K562 (cell line): ENCODE data around the gene PTBP3. TPM values are rescaled to one million over a fixed set of nuclear protein-coding genes. Genes with fewer than 3 reads are reported as not detected.

ENCODE experiments used
- BRF1 ChIP-seq: IDR thresholded peaks from 3 replicates; pipeline ENCODE4 v1.6.1; 2011; ENCODE audit warnings: borderline replicate concordance, mild to moderate bottlenecking; ENCODE audit not compliant: insufficient read length; ENCODE audit errors: extremely low read depth
- PHF21A ChIP-seq: fragments of 450-650 bp; IDR thresholded peaks from 2 replicates; pipeline ENCODE4 v1.6.1; 2017; ENCODE audit warnings: low read depth, borderline replicate concordance
- POLR3A ChIP-seq: IDR thresholded peaks from 2 replicates; pipeline ENCODE4 v1.6.1; 2011; ENCODE audit warnings: borderline replicate concordance, mild to moderate bottlenecking, moderate library complexity; ENCODE audit not compliant: insufficient read length, insufficient read depth; ENCODE audit errors: extremely low read depth
- ZNF212 ChIP-seq: fragments of 450-650 bp; formaldehyde crosslinking; IDR thresholded peaks from 2 replicates; pipeline ENCODE4 v1.4.0; 2020; ENCODE audit warnings: mild to moderate bottlenecking
- polyA plus RNA-seq, 8 experiments: library from polyadenylated mRNA; depleted of rRNA in 4 of 8; stranded (reverse) in 5 of 8; unstranded in 3 of 8; fragments of >200 nt; fragmentation: Nextera tagmentation in 2 of 8; fragmentation: Illumina TruSeq in 1 of 8; extraction: Ambion mirVana in 2 of 8; extraction: Trizol in 1 of 8; gene quantifications; 2 replicates each; pipeline versions ENCODE4 v1.2.1 to v1.2.3, GENCODE V29; 2011 to 2014; ENCODE audit warnings: inconsistent platforms in 1 of 8, missing spikeins in 1 of 8
- total RNA-seq, 7 experiments: library from RNA; depleted of rRNA in 6 of 7; stranded (reverse); fragments of >200 nt in 6 of 7; fragmentation: Illumina TruSeq in 2 of 7; extraction: Trizol in 2 of 7; gene quantifications; 2 replicates each; pipeline versions ENCODE4 v1.2.1 to v1.2.3, GENCODE V29; 2011 to 2021; ENCODE audit warnings: low replicate concordance in 1 of 7
- TF ChIP-seq, protein P1 (sequence below): fragments of 450-650 bp; formaldehyde crosslinking; IDR thresholded peaks from 2 replicates; pipeline ENCODE4 v1.4.0; 2022; ENCODE audit warnings: missing genetic modification characterization
- TF ChIP-seq, protein P2 (sequence below), 2 experiments: fragments of 450-650 bp in 1 of 2; sonication (generic) in 1 of 2; formaldehyde crosslinking in 1 of 2; IDR thresholded peaks; 2 replicates each; pipeline versions ENCODE4 v1.7.1 to v1.9.0; 2016 to 2022; ENCODE audit warnings: inconsistent platforms in 1 of 2, mild to moderate bottlenecking in 1 of 2, missing genetic modification reagents in 1 of 2

Gene PTBP3
- total and polyA plus RNA-seq, 9 of the 15 experiments (the other 6 are each of a cell fraction or from before 2014, with no cell fraction given), result 22.4 to 132 (median 68.0) TPM

DNA sequence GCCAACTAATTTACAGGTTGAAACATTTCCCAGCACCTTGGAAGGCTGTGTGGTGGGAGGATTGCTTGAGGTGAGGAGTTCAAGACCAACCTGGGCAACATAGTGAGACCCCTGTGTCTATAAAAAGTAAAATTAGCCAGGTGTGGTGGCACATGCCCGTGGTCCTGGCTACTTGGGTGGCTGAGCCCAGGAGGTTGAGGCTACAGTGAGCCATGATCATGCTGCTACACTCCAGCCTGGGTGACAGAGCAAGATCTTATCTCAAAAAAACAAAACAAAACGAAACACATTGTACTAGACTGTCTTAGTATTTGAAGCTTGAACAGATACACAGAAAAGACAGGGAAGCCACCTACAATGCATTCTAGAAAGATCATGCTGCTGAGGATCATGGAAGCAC is 43.7 kb upstream of the PTBP3 start (continued):
- TF ChIP-seq, protein P1, sequence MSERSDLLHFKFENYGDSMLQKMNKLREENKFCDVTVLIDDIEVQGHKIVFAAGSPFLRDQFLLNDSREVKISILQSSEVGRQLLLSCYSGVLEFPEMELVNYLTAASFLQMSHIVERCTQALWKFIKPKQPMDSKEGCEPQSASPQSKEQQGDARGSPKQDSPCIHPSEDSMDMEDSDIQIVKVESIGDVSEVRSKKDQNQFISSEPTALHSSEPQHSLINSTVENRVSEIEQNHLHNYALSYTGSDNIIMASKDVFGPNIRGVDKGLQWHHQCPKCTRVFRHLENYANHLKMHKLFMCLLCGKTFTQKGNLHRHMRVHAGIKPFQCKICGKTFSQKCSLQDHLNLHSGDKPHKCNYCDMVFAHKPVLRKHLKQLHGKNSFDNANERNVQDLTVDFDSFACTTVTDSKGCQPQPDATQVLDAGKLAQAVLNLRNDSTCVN (CRISPR knock-in tag), result no peak
- TF ChIP-seq, protein P2, sequence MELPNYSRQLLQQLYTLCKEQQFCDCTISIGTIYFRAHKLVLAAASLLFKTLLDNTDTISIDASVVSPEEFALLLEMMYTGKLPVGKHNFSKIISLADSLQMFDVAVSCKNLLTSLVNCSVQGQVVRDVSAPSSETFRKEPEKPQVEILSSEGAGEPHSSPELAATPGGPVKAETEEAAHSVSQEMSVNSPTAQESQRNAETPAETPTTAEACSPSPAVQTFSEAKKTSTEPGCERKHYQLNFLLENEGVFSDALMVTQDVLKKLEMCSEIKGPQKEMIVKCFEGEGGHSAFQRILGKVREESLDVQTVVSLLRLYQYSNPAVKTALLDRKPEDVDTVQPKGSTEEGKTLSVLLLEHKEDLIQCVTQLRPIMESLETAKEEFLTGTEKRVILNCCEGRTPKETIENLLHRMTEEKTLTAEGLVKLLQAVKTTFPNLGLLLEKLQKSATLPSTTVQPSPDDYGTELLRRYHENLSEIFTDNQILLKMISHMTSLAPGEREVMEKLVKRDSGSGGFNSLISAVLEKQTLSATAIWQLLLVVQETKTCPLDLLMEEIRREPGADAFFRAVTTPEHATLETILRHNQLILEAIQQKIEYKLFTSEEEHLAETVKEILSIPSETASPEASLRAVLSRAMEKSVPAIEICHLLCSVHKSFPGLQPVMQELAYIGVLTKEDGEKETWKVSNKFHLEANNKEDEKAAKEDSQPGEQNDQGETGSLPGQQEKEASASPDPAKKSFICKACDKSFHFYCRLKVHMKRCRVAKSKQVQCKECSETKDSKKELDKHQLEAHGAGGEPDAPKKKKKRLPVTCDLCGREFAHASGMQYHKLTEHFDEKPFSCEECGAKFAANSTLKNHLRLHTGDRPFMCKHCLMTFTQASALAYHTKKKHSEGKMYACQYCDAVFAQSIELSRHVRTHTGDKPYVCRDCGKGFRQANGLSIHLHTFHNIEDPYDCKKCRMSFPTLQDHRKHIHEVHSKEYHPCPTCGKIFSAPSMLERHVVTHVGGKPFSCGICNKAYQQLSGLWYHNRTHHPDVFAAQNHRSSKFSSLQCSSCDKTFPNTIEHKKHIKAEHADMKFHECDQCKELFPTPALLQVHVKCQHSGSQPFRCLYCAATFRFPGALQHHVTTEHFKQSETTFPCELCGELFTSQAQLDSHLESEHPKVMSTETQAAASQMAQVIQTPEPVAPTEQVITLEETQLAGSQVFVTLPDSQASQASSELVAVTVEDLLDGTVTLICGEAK (IDR thresholded peaks at IDR 0.05), result no peak
- TF ChIP-seq, protein P2 (CRISPR knock-in tag; IDR thresholded peaks at IDR 0.05), result no peak
- TF ChIP-seq POLR3A, result no peak
- TF ChIP-seq ZNF212 (CRISPR knock-in tag), result no peak
- no peak for TF ChIP-seq PHF21A
- TF ChIP-seq BRF1, result no peak
